ENCODE data around the gene CHTOP.

CHTOP gene

DNA sequence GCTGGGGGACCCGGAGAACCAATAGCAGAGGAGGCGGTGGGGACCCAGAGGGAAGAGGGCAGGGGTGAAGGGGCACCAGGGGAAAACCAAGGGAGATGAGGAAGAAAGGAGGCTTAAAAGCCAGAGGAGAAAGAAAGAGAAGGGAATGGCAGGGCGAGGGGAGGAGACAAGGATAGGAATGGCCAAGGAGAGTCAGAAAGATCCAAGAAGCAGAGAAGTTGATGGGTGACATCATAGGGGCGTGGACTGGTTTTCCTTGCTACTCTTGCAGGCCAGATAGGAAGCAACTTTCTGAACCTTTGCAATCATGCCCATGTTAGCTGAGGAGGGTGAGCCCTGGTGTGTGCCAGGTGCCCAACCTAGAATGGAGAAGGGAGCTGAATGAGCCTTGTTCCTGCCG, 50.0 kb downstream of the CHTOP start:
- Histone ChIP-seq H4K20me1 (ENCODE audit: insufficient read depth, low read length) (no peaks in the 10 kb centered on the region), H3K4me2 (ENCODE audit: low read length) (no peak overlapping the region)

DNA sequence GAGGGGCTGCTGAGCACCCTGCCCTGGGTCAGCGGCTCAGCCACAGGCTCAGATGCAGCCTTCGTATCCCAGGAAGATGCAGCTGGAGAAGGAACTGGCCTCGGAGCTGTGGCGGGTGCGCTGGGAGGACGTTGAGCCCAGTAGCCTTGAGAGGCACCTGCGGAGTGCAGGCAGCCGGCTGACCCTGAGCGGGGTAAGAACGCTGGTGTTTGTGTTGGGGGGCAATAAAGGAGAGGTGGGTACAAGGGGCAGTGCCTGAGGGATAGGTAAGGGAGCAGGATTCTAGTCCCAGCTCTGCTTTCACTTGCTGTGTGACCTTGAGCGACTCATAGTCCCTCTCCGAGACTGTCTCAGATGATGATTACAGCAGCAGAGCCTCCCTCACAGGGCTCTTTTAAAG, 51.0 kb downstream of the CHTOP start:
- no peak overlapping the region for H3K27ac ChIP-seq (ENCODE audit: low read depth, low read length, poor library complexity, severe bottlenecking)
- peaks cover 6% of the 10 kb centered on the region; the same call in 1 of the 2 replicates for H3K27me3 ChIP-seq (ENCODE audit: insufficient read depth, low read length)
- H3K9me2 ChIP-seq (ENCODE audit: low read depth, low read length), result no peaks in the 10 kb centered on the region
- TF ChIP-seq, protein P1, sequence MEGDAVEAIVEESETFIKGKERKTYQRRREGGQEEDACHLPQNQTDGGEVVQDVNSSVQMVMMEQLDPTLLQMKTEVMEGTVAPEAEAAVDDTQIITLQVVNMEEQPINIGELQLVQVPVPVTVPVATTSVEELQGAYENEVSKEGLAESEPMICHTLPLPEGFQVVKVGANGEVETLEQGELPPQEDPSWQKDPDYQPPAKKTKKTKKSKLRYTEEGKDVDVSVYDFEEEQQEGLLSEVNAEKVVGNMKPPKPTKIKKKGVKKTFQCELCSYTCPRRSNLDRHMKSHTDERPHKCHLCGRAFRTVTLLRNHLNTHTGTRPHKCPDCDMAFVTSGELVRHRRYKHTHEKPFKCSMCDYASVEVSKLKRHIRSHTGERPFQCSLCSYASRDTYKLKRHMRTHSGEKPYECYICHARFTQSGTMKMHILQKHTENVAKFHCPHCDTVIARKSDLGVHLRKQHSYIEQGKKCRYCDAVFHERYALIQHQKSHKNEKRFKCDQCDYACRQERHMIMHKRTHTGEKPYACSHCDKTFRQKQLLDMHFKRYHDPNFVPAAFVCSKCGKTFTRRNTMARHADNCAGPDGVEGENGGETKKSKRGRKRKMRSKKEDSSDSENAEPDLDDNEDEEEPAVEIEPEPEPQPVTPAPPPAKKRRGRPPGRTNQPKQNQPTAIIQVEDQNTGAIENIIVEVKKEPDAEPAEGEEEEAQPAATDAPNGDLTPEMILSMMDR (IDR thresholded peaks at IDR 0.05; ENCODE audit: low read length), result no peak
- TF ChIP-seq EZH2 (IDR thresholded peaks at IDR 0.05; ENCODE audit: borderline replicate concordance, low read length), result no peak
- H3K79me2 ChIP-seq (ENCODE audit: insufficient read depth, low read length), result no peaks in the 10 kb centered on the region
- no peaks in the 10 kb centered on the region for H3K4me1 ChIP-seq (ENCODE audit: insufficient read depth, low read length, severe bottlenecking)
- H2AFZ ChIP-seq (ENCODE audit: low read length), result no peak overlapping the region
- H3K36me3 ChIP-seq (ENCODE audit: insufficient read depth, low read length), result no peaks in the 10 kb centered on the region
- no peaks in the 10 kb centered on the region for H4K20me1 ChIP-seq (ENCODE audit: insufficient read depth, low read length)
- no peak overlapping the region for H3K4me3 ChIP-seq (ENCODE audit: low read depth, low read length, poor library complexity, severe bottlenecking)
- H3K9me3 ChIP-seq (ENCODE audit: low read length), result no peaks in the 10 kb centered on the region
- no peaks in the 10 kb centered on the region for H3F3A ChIP-seq (ENCODE audit: insufficient read depth, low read length)
- H3K4me2 ChIP-seq (ENCODE audit: low read length), result no peak overlapping the region
- no peak overlapping the region for H3K9ac ChIP-seq (ENCODE audit: low read length)

More for the DNA sequence above, 50.0 kb downstream of the CHTOP start:
- Histone ChIP-seq H3F3A (ENCODE audit: insufficient read depth, low read length) (no peaks in the 10 kb centered on the region), H3K9ac (ENCODE audit: low read length) (no peak overlapping the region), H3K27ac (ENCODE audit: low read depth, low read length, poor library complexity, severe bottlenecking) (no peak overlapping the region), H3K4me3 (ENCODE audit: low read depth, low read length, poor library complexity, severe bottlenecking) (no peak overlapping the region), H3K27me3 (ENCODE audit: insufficient read depth, low read length) (peaks cover 6% of the 10 kb centered on the region; the same call in 1 of the 2 replicates), H3K79me2 (ENCODE audit: insufficient read depth, low read length) (no peaks in the 10 kb centered on the region), H3K9me2 (ENCODE audit: low read depth, low read length) (no peaks in the 10 kb centered on the region), H3K36me3 (ENCODE audit: insufficient read depth, low read length) (no peaks in the 10 kb centered on the region), H3K9me3 (ENCODE audit: low read length) (no peaks in the 10 kb centered on the region), H3K4me1 (ENCODE audit: insufficient read depth, low read length, severe bottlenecking) (no peaks in the 10 kb centered on the region), H2AFZ (ENCODE audit: low read length) (no peak overlapping the region)
- no peak for TF ChIP-seq EZH2 (IDR thresholded peaks at IDR 0.05; ENCODE audit: borderline replicate concordance, low read length)
- TF ChIP-seq, protein P1 (IDR thresholded peaks at IDR 0.05; ENCODE audit: low read length), result no peak

DNA sequence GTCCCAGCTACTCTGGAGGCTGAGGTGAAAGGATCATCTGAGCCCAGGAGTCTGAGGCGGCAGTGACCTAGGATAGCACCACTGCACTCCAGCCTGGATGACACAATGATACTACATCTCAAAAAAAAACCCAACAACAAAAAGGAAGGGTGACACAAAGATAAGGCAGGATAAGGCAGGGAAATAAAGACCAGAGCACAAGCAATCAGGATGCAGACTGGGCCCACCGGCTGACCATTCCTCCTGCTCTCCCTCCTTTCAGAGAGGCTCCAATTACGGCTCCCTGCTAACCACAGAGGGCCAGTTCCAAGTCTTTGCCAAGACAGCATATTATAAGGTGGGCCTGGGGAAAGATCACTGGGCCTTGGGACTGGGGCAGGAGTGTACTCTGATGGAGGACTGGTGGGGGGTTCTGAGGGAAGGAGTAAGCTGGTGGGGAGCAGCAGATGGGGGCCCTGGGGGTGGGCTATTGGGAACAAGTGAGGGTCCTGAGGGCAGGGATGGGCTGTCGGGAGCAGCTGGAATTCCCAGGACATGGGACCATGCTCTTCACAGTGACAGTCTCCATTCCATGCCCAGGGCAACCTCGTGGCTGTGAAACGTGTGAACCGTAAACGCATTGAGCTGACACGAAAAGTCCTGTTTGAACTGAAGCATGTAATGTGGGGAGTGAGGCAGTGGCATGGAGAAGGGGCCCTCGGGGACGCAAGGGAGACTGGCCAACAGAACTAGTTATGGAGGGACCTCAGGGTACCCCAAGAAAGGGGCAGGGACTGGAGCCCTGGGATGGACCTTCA, 51.9 kb downstream of the CHTOP start:
- H3K9me3 ChIP-seq (ENCODE audit: low read length), result no peaks in the 10 kb centered on the region

More for the DNA sequence above, 51.9 kb downstream of the CHTOP start:
- H2AFZ ChIP-seq (ENCODE audit: low read length), result no peak overlapping the region
- no peaks in the 10 kb centered on the region for H4K20me1 ChIP-seq (ENCODE audit: insufficient read depth, low read length)
- H3K9me2 ChIP-seq (ENCODE audit: low read depth, low read length), result no peaks in the 10 kb centered on the region
- no peak overlapping the region for H3K4me2 ChIP-seq (ENCODE audit: low read length)
- no peaks in the 10 kb centered on the region for H3K79me2 ChIP-seq (ENCODE audit: insufficient read depth, low read length)
- no peak overlapping the region for H3K4me3 ChIP-seq (ENCODE audit: low read depth, low read length, poor library complexity, severe bottlenecking)
- TF ChIP-seq, protein P1 (IDR thresholded peaks at IDR 0.05; ENCODE audit: low read length), result no peak
- no peak for TF ChIP-seq EZH2 (IDR thresholded peaks at IDR 0.05; ENCODE audit: borderline replicate concordance, low read length)
- H3F3A ChIP-seq (ENCODE audit: insufficient read depth, low read length), result no peaks in the 10 kb centered on the region
- H3K4me1 ChIP-seq (ENCODE audit: insufficient read depth, low read length, severe bottlenecking), result no peaks in the 10 kb centered on the region
- no peak overlapping the region for H3K27ac ChIP-seq (ENCODE audit: low read depth, low read length, poor library complexity, severe bottlenecking)
- H3K9ac ChIP-seq (ENCODE audit: low read length), result no peak overlapping the region
- H3K36me3 ChIP-seq (ENCODE audit: insufficient read depth, low read length), result no peaks in the 10 kb centered on the region
- H3K27me3 ChIP-seq (ENCODE audit: insufficient read depth, low read length), result peaks cover 6% of the 10 kb centered on the region; the same call in 1 of the 2 replicates
